ENCODE measurements around the gene UBA3.

UBA3 gene

DNA sequence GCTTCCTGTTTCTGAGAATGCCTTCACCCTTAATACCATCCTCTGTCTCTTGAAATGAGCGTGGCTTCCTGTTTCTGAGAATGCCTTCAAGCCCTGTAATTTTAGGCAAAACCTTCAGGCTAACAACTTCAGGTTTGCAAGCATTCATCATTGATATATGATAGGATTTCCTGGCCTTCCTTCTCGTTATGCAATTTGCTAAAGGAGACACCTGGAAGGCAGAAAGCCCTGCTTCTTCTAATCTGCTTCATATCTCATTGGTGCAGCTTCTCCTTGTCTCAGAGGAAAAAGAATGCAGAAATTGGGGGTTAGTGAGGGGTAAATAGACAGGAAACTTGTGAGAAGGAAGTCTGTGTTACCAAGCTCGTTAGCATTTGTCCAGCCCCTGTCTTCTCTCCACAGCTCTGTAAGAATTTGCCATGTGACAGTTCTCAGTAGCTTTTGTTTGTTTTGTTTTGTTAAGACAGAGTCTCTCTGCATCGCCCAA is 11.9 kb upstream of the UBA3 start:
- peak overlapping the region; percentile 69 for H3K9ac ChIP-seq (ENCODE audit: low read depth, low read length, poor library complexity, severe bottlenecking)
- TF ChIP-seq EZH2phosphoT487 (IDR thresholded peaks at IDR 0.05; ENCODE audit: borderline replicate concordance) = no peak
- no peak for TF ChIP-seq CTCF (conservative IDR thresholded peaks at IDR 0.05; ENCODE audit: low read length)
- H2AFZ ChIP-seq (ENCODE audit: low read length) = peak overlapping the region; percentile 42; the same call in 1 of the 2 replicates
- peaks cover 11% of the 10 kb centered on the region; the same call in 1 of the 2 replicates for H3F3A ChIP-seq (ENCODE audit: low read depth)
- peaks cover 3% of the 10 kb centered on the region; the same call in 1 of the 2 replicates for H3K36me3 ChIP-seq (ENCODE audit: insufficient read depth, low read length)
- H3K9me2 ChIP-seq (replicated peaks; ENCODE audit: low read depth, low read length) = no peaks in the 10 kb centered on the region
- no peaks in the 10 kb centered on the region for H3K9me3 ChIP-seq (ENCODE audit: insufficient read depth, low read depth, low read length)
- H3K79me2 ChIP-seq (ENCODE audit: insufficient read depth, low read length) = peaks cover 94% of the 10 kb centered on the region
- peak overlapping the region; percentile 96 for H3K4me2 ChIP-seq (ENCODE audit: low read depth, low read length, poor library complexity, severe bottlenecking)
- peaks cover 67% of the 10 kb centered on the region for H3K4me1 ChIP-seq (ENCODE audit: insufficient read depth, low read length, poor library complexity, severe bottlenecking)
- peak overlapping the region; percentile 78 for H3K4me3 ChIP-seq (ENCODE audit: low read length, poor library complexity, severe bottlenecking)
- H3K27me3 ChIP-seq (ENCODE audit: insufficient read depth, low read length, poor library complexity, severe bottlenecking) = no peaks in the 10 kb centered on the region
- peaks cover 28% of the 10 kb centered on the region for H4K20me1 ChIP-seq (ENCODE audit: insufficient read depth, low read length, poor library complexity, severe bottlenecking)

- H3K9me2 ChIP-seq (replicated peaks; ENCODE audit: low read depth, low read length) = no peaks in the 10 kb centered on the region
- H3K4me1 ChIP-seq (ENCODE audit: insufficient read depth, low read length, poor library complexity, severe bottlenecking) = peaks cover 68% of the 10 kb centered on the region
- peak overlapping the region; percentile 42; the same call in 1 of the 2 replicates for H2AFZ ChIP-seq (ENCODE audit: low read length)
- no peak for TF ChIP-seq EZH2phosphoT487 (IDR thresholded peaks at IDR 0.05; ENCODE audit: borderline replicate concordance)
- TF ChIP-seq CTCF (conservative IDR thresholded peaks at IDR 0.05; ENCODE audit: low read length) = no peak
- H3K9ac ChIP-seq (ENCODE audit: low read depth, low read length, poor library complexity, severe bottlenecking) = peak overlapping the region; percentile 69
- H4K20me1 ChIP-seq (ENCODE audit: insufficient read depth, low read length, poor library complexity, severe bottlenecking) = peaks cover 26% of the 10 kb centered on the region
- H3K36me3 ChIP-seq (ENCODE audit: insufficient read depth, low read length) = peaks cover 3% of the 10 kb centered on the region; the same call in 1 of the 2 replicates
- H3K27me3 ChIP-seq (ENCODE audit: insufficient read depth, low read length, poor library complexity, severe bottlenecking) = no peaks in the 10 kb centered on the region
- peak overlapping the region; percentile 78 for H3K4me3 ChIP-seq (ENCODE audit: low read length, poor library complexity, severe bottlenecking)
- peaks cover 94% of the 10 kb centered on the region for H3K79me2 ChIP-seq (ENCODE audit: insufficient read depth, low read length)
- H3F3A ChIP-seq (ENCODE audit: low read depth) = peaks cover 11% of the 10 kb centered on the region; the same call in 1 of the 2 replicates
- peak overlapping the region; percentile 96 for H3K4me2 ChIP-seq (ENCODE audit: low read depth, low read length, poor library complexity, severe bottlenecking)
- H3K9me3 ChIP-seq (ENCODE audit: insufficient read depth, low read depth, low read length) = no peaks in the 10 kb centered on the region
Measured at GRCh38 chr3:69091389-69092029, 11.3 kb upstream of the UBA3 start.

DNA sequence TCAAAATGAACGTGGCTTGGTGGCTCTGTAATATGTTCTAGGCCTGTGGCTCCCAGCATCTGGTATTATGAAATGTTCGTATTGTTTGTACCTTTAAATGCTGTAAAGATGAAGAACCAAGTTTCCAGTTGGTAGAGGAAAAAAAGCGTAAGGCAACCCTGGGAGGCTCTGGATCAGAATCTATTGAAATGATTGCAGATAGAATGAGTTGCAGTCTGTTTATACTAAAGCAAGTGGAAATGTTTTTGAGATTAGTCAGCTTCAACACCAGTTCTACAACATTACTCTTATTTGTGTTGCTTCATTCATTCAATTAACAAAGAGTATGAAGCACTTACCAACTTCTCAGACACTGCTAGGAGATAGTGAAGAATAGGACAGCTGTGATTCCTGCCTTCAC is 9.9 kb upstream of the UBA3 start:
- H3K4me1 ChIP-seq (ENCODE audit: insufficient read depth, low read length, poor library complexity, severe bottlenecking) = peaks cover 71% of the 10 kb centered on the region
- TF ChIP-seq CTCF (conservative IDR thresholded peaks at IDR 0.05; ENCODE audit: low read length) = no peak
- no peak for TF ChIP-seq EZH2phosphoT487 (IDR thresholded peaks at IDR 0.05; ENCODE audit: borderline replicate concordance)
- H3K9me2 ChIP-seq (replicated peaks; ENCODE audit: low read depth, low read length) = no peaks in the 10 kb centered on the region
- peaks cover 26% of the 10 kb centered on the region for H4K20me1 ChIP-seq (ENCODE audit: insufficient read depth, low read length, poor library complexity, severe bottlenecking)
- peaks cover 3% of the 10 kb centered on the region; the same call in 1 of the 2 replicates for H3K36me3 ChIP-seq (ENCODE audit: insufficient read depth, low read length)
- H3K9ac ChIP-seq (ENCODE audit: low read depth, low read length, poor library complexity, severe bottlenecking) = peak overlapping the region; percentile 97
- H3K79me2 ChIP-seq (ENCODE audit: insufficient read depth, low read length) = peaks cover 97% of the 10 kb centered on the region
- peak overlapping the region; percentile 98 for H3K4me2 ChIP-seq (ENCODE audit: low read depth, low read length, poor library complexity, severe bottlenecking)
- H3F3A ChIP-seq (ENCODE audit: low read depth) = peaks cover 11% of the 10 kb centered on the region; the same call in 1 of the 2 replicates
- peak overlapping the region; percentile 98 for H3K4me3 ChIP-seq (ENCODE audit: low read length, poor library complexity, severe bottlenecking)
- no peak overlapping the region for H2AFZ ChIP-seq (ENCODE audit: low read length)
- no peaks in the 10 kb centered on the region for H3K27me3 ChIP-seq (ENCODE audit: insufficient read depth, low read length, poor library complexity, severe bottlenecking)
- H3K9me3 ChIP-seq (ENCODE audit: insufficient read depth, low read depth, low read length) = no peaks in the 10 kb centered on the region
